ENCODE measurements around the gene CHD3. TPM values are rescaled to one million over a fixed set of nuclear protein-coding genes. Genes with fewer than 3 reads are reported as not detected.

Gene CHD3
- total RNA-seq, 6 donors from 2014 or later: 68.1 to 183 (median 91.3) TPM

DNA sequence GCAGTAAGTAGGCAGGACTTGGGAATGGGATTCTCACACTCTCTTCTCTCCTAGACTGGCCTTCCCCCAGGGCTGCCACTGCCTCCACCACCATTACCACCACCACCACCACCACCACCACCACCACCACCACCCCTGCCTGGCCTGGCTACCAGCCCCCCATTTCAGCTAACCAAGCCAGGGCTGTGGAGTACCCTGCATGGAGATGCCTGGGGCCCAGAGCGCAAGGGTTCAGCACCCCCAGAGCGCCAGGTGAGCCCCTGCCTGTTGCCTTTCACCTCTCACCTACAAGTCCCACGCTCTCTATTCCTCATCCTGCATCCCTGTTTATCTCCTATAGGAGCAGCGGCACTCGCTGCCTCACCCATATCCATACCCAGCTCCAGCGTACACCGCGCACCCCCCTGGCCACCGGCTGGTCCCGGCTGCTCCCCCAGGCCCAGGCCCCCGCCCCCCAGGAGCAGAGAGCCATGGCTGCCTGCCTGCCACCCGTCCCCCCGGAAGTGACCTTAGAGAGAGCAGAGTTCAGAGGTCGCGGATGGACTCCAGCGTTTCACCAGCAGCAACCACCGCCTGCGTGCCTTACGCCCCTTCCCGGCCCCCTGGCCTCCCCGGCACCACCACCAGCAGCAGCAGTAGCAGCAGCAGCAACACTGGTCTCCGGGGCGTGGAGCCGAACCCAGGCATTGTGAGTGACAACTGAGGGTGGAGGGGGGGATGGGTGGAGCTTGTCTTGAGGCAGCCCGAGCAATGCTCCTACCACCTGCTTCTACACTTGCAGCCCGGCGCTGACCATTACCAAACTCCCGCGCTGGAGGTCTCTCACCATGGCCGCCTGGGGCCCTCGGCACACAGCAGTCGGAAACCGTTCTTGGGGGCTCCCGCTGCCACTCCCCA, 41.6 kb upstream of the CHD3 start:
- 88 to 94% methylated on average over 13 to 32 of the region's 34 CpGs for WGBS, 2 donors
- no peaks in the 10 kb centered on the region for H3K9me3 ChIP-seq
- no peak overlapping the region for H3K4me3 ChIP-seq
- H3K27me3 ChIP-seq: no peaks in the 10 kb centered on the region
- no peak for ATAC-seq (ENCODE audit: low FRiP score in 2 of 2)
- no peak for TF ChIP-seq POLR2A (IDR thresholded peaks at IDR 0.05)
- no peak for TF ChIP-seq CTCF (IDR thresholded peaks at IDR 0.05)
- no peak for TF ChIP-seq POLR2AphosphoS5 (IDR thresholded peaks at IDR 0.05)
- TF ChIP-seq EP300 (IDR thresholded peaks at IDR 0.05): no peak
- H3K4me1 ChIP-seq: peaks cover 14 to 45% (median 22%) of the 10 kb centered on the region in 4 donors
- H3K27ac ChIP-seq: no peak overlapping the region
- peaks cover 34 to 66% (median 65%) of the 10 kb centered on the region in 4 donors for H3K36me3 ChIP-seq
- peak in 1 of 2 donors; percentile 76 for DNase-seq

DNA sequence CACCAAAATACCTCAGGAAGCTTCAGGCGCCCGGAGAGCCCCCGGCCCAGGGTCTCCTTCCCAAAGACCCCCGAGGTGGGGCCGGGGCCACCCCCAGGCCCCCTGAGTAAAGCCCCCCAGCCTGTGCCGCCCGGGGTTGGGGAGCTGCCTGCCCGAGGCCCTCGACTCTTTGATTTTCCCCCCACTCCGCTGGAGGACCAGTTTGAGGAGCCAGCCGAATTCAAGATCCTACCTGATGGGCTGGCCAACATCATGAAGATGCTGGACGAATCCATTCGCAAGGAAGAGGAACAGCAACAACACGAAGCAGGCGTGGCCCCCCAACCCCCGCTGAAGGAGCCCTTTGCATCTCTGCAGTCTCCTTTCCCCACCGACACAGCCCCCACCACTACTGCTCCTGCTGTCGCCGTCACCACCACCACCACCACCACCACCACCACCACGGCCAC, 40.4 kb upstream of the CHD3 start:
- ATAC-seq (ENCODE audit: low FRiP score in 2 of 2): no peak
- Histone ChIP-seq H3K27me3 (no peaks in the 10 kb centered on the region), H3K4me3 (no peak overlapping the region), H3K9me3 (no peaks in the 10 kb centered on the region), H3K36me3 (peaks cover 34 to 77% (median 76%) of the 10 kb centered on the region in 4 donors), H3K4me1 (peaks cover 16 to 46% (median 23%) of the 10 kb centered on the region in 4 donors), H3K27ac (no peak overlapping the region)
- no peak for TF ChIP-seq POLR2AphosphoS5 (IDR thresholded peaks at IDR 0.05)
- no peak for TF ChIP-seq POLR2A (IDR thresholded peaks at IDR 0.05)
- no peak for TF ChIP-seq CTCF (IDR thresholded peaks at IDR 0.05)
- no peak for TF ChIP-seq EP300 (IDR thresholded peaks at IDR 0.05)
- DNase-seq: peak in 1 of 2 donors; percentile 64
- whole genome bisulfite sequencing, 2 donors: 89% methylated on average over 17 to 19 of the region's 20 CpGs

GRCh38 chr17:7848739-7849129, 39.9 kb upstream of the CHD3 start:
- ATAC-seq (ENCODE audit: low FRiP score in 2 of 2) (no peak), DNase-seq (peak in 1 of 2 donors; percentile 72)
- Histone ChIP-seq H3K36me3 (peaks cover 34 to 83% (median 82%) of the 10 kb centered on the region in 4 donors), H3K27me3 (no peaks in the 10 kb centered on the region), H3K4me3 (no peak overlapping the region), H3K27ac (no peak overlapping the region), H3K9me3 (no peaks in the 10 kb centered on the region), H3K4me1 (peaks cover 16 to 43% (median 23%) of the 10 kb centered on the region in 4 donors)
- WGBS, 2 donors: 94 to 98% methylated on average over 7 to 17 of the region's 21 CpGs
- TF ChIP-seq EP300 (IDR thresholded peaks at IDR 0.05): no peak
- TF ChIP-seq CTCF (IDR thresholded peaks at IDR 0.05): no peak
- TF ChIP-seq POLR2AphosphoS5 (IDR thresholded peaks at IDR 0.05): no peak
- no peak for TF ChIP-seq POLR2A (IDR thresholded peaks at IDR 0.05)

DNA sequence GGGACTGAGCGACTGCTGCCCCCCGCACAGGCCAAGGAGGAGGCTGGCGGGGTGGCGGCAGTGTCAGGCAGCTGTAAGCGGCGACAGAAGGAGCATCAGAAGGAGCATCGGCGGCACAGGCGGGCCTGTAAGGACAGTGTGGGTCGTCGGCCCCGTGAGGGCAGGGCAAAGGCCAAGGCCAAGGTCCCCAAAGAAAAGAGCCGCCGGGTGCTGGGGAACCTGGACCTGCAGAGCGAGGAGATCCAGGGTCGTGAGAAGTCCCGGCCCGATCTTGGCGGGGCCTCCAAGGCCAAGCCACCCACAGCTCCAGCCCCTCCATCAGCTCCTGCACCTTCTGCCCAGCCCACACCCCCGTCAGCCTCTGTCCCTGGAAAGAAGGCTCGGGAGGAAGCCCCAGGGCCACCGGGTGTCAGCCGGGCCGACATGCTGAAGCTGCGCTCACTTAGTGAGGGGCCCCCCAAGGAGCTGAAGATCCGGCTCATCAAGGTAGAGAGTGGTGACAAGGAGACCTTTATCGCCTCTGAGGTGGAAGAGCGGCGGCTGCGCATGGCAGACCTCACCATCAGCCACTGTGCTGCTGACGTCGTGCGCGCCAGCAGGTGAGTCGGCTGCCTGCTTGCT, 39.3 kb upstream of the CHD3 start:
- no peak overlapping the region for H3K4me3 ChIP-seq
- peaks cover 34 to 87% (median 86%) of the 10 kb centered on the region in 4 donors for H3K36me3 ChIP-seq
- no peaks in the 10 kb centered on the region for H3K9me3 ChIP-seq
- H3K4me1 ChIP-seq: peaks cover 16 to 41% (median 23%) of the 10 kb centered on the region in 4 donors
- H3K27me3 ChIP-seq: no peaks in the 10 kb centered on the region
- 89 to 92% methylated on average over 23 to 28 of the region's 35 CpGs for WGBS, 2 donors
- H3K27ac ChIP-seq: no peak overlapping the region
- ATAC-seq (ENCODE audit: low FRiP score in 2 of 2) (no peak), DNase-seq (peak in 1 of 2 donors; percentile 77)
- TF ChIP-seq POLR2AphosphoS5 (IDR thresholded peaks at IDR 0.05) (no peak), CTCF (IDR thresholded peaks at IDR 0.05) (no peak), POLR2A (IDR thresholded peaks at IDR 0.05) (no peak), EP300 (IDR thresholded peaks at IDR 0.05) (no peak)
